Coronary artery (tissue), 2 donors: ENCODE data around the gene TMED10.
A peak's percentile ranks its signal among the peaks of the same experiment; 100 is the strongest.

ENCODE experiments used
- DNase-seq: peaks from one replicate; pipeline ENCODE4 v3.0.0-alpha.2; 2017; ENCODE audit warnings: low spot score
- H3K27ac ChIP-seq, 2 donors: fragments of 200-600 bp; sonication (generic); one replicate each; pipeline ENCODE4 v1.5.1; 2016 to 2019
- H3K4me3 ChIP-seq: fragments of 200-600 bp; sonication (generic); 2 replicates; pipeline ENCODE4 v1.5.1; 2016; ENCODE audit warnings: mild to moderate bottlenecking, moderate library complexity
- CTCF ChIP-seq: fragments of 200-600 bp; sonication (generic); IDR thresholded peaks from one replicate; pipeline ENCODE4 v1.5.1; 2019; ENCODE audit warnings: antibody characterized with exemption

TMED10 gene

GRCh38 chr14:75175677-75176141 lies 703 bp downstream of the TMED10 start:
- no peak for DNase-seq
- TF ChIP-seq CTCF: no peak
- Histone ChIP-seq H3K27ac (peak overlapping the region; percentile 83 to 99), H3K4me3 (peak overlapping the region; percentile 94)

GRCh38 chr14:75174066-75174465 lies 2.3 kb downstream of the TMED10 start:
- peak overlapping the region; percentile 94 for H3K4me3 ChIP-seq
- no peak for TF ChIP-seq CTCF
- no peak for DNase-seq
- H3K27ac ChIP-seq: peak overlapping the region; percentile 16 to 39

GRCh38 chr14:75170772-75171171 lies 5.6 kb downstream of the TMED10 start:
- DNase-seq: no peak
- TF ChIP-seq CTCF: no peak
- Histone ChIP-seq H3K4me3 (no peak overlapping the region), H3K27ac (no peak overlapping the region)

GRCh38 chr14:75168586-75169335 lies 7.7 kb downstream of the TMED10 start:
- no peak for TF ChIP-seq CTCF
- DNase-seq: no peak
- H3K27ac ChIP-seq: no peak overlapping the region

GRCh38 chr14:75167325-75167724 lies 9.1 kb downstream of the TMED10 start:
- TF ChIP-seq CTCF: no peak
- no peak for DNase-seq
- Histone ChIP-seq H3K27ac (no peak overlapping the region), H3K4me3 (no peak overlapping the region)

More at GRCh38 chr14:75168586-75169335, 7.7 kb downstream of the TMED10 start:
- H3K4me3 ChIP-seq: no peak overlapping the region

GRCh38 chr14:75165586-75166391 lies 10.6 kb downstream of the TMED10 start:
- no peak for DNase-seq
- Histone ChIP-seq H3K27ac (peak overlapping the region; percentile 69), H3K4me3 (peak overlapping the region; percentile 39)
- TF ChIP-seq CTCF: no peak
